ENCODE results near the gene ACSL6. TPM values are rescaled to one million over a fixed set of nuclear protein-coding genes. Genes with fewer than 3 reads are reported as not detected.

ACSL6 gene
- total RNA-seq, 2 donors from 2014 or later, result 0.23 to 7.9 TPM

DNA sequence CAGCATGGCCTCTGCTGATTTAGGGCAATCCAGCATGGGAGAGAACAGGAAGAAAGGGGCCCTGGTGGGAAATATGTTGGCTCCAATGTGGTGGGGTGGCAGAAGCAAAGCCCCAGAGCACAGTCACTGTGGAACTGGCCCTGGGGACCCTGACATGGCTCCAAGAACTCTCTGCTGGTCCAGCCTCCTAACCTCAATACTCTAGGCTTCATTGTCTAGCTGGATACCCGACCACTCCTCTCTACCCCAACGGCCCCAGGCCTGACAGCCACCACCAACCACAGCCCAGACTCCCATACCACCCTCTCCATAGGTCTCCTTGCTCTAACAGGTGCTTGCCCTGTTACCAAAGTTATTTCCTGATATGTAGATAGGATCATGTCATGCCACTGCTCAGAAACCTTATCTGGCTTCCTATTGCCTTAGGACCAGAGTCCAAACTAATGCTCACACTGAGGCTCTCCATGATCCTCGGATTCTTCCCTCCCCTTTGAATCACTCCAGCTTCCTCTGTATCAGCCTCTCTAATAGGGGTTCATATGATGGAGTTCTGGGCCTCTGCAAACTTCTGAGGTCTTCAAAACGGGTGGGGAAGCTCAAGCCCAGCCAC, 12.9 kb downstream of the ACSL6 start:
- no peaks in the 10 kb centered on the region for H3K4me1 ChIP-seq (replicated peaks)
- H3K9me3 ChIP-seq, result no peaks in the 10 kb centered on the region
- H3K4me3 ChIP-seq, result no peak overlapping the region
- no peaks in the 10 kb centered on the region for H3K27me3 ChIP-seq (replicated peaks; ENCODE audit: insufficient read depth)
- intact Hi-C loops (cut with DNase I), result no loop called here
- no peak for DNase-seq (ENCODE audit: low spot score)
- TF ChIP-seq CTCF (IDR thresholded peaks at IDR 0.05) (no peak), POLR2AphosphoS5 (IDR thresholded peaks at IDR 0.05) (no peak), POLR2A (IDR thresholded peaks at IDR 0.05) (no peak)
- no peak overlapping the region for H3K27ac ChIP-seq
- H3K36me3 ChIP-seq, result no peaks in the 10 kb centered on the region
- 87% methylated on average over 4 of the region's 4 CpGs for WGBS

DNA sequence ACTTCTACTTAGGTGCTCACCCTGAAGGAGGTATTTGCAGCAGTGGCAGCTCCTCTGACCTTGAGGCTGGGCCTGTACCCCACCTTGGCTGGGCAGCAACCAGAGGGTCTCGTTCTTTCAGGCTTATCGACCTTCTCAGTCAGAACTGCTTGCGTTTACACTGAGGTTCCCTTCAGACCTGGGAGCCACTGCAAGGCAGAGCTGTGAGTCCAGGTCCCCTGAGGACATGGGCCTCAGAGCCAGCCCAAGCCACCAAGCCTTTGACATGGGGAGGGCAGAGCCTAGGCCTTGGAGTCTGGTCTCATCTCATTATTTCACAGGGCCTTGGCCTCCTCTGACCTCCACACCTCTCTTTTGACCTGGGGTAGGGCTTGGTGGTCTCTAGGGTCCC, 13.7 kb downstream of the ACSL6 start:
- intact Hi-C loops (cut with DNase I), result no loop called here
- no peak for DNase-seq (ENCODE audit: low spot score)
- Histone ChIP-seq H3K27me3 (replicated peaks; ENCODE audit: insufficient read depth) (no peaks in the 10 kb centered on the region), H3K27ac (no peak overlapping the region), H3K36me3 (no peaks in the 10 kb centered on the region), H3K4me3 (no peak overlapping the region), H3K4me1 (replicated peaks) (no peaks in the 10 kb centered on the region), H3K9me3 (no peaks in the 10 kb centered on the region)
- no peak for TF ChIP-seq POLR2A (IDR thresholded peaks at IDR 0.05)
- WGBS, result 97% methylated on average over 3 of the region's 3 CpGs

- H3K9me3 ChIP-seq, result no peaks in the 10 kb centered on the region
- WGBS, result 91% methylated on average over 5 of the region's 5 CpGs
- no peaks in the 10 kb centered on the region for H3K4me1 ChIP-seq (replicated peaks)
- no peaks in the 10 kb centered on the region for H3K36me3 ChIP-seq
- DNase-seq (ENCODE audit: low spot score), result no peak
- H3K27ac ChIP-seq, result no peak overlapping the region
- no peaks in the 10 kb centered on the region for H3K27me3 ChIP-seq (replicated peaks; ENCODE audit: insufficient read depth)
- TF ChIP-seq POLR2A (IDR thresholded peaks at IDR 0.05), result no peak
- TF ChIP-seq CTCF (IDR thresholded peaks at IDR 0.05), result no peak
- no peak for TF ChIP-seq POLR2AphosphoS5 (IDR thresholded peaks at IDR 0.05)
- H3K4me3 ChIP-seq, result no peak overlapping the region
- intact Hi-C loops (cut with DNase I), result no loop called here
Measured at GRCh38 chr5:131997026-131997726, 14.3 kb downstream of the ACSL6 start.

DNA sequence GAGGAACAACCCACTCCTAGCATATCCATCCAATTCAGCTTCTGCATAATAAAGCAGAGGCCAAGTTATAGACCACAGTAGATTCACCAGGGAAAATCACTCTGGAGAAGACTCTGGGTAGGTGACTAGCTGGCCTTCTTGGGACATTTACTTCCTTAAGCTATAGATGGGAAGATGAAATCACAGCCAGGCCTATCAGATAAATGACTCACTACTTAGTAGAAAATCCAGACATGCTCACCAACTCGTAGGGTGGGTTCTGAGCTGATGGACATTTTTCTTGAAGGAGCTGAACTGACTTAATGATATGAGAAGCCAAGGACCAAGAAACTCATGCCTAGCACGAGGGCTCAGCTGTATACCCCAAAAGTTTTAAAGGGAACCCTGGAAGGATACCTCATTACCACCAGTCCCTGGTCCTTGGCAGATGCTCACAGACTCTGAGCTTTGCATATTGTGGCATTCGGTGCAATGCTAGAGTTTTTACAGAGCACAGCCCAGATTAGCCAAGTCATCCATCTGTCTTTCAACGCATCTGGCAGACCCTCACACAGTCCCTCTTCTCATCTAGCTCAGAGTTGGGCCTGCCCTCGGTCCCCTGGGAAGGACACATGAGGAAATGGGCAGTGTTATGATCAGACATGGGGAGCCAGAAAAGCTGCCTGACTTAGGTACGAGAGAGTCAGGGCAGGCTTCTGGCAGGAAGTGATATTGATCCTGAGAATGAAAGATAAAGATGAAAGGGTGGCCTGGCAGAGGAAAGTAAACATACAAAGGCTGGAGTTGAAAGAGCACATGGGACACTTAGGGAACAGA, 15.0 kb downstream of the ACSL6 start:
- intact Hi-C loops (cut with DNase I), result no loop called here
- Histone ChIP-seq H3K27ac (no peak overlapping the region), H3K36me3 (no peaks in the 10 kb centered on the region), H3K27me3 (replicated peaks; ENCODE audit: insufficient read depth) (no peaks in the 10 kb centered on the region), H3K4me3 (no peak overlapping the region), H3K4me1 (replicated peaks) (no peaks in the 10 kb centered on the region), H3K9me3 (no peaks in the 10 kb centered on the region)
- 63% methylated on average over 6 of the region's 6 CpGs for WGBS
- no peak for DNase-seq (ENCODE audit: low spot score)
- TF ChIP-seq CTCF (IDR thresholded peaks at IDR 0.05) (no peak), POLR2AphosphoS5 (IDR thresholded peaks at IDR 0.05) (no peak), POLR2A (IDR thresholded peaks at IDR 0.05) (no peak)

DNA sequence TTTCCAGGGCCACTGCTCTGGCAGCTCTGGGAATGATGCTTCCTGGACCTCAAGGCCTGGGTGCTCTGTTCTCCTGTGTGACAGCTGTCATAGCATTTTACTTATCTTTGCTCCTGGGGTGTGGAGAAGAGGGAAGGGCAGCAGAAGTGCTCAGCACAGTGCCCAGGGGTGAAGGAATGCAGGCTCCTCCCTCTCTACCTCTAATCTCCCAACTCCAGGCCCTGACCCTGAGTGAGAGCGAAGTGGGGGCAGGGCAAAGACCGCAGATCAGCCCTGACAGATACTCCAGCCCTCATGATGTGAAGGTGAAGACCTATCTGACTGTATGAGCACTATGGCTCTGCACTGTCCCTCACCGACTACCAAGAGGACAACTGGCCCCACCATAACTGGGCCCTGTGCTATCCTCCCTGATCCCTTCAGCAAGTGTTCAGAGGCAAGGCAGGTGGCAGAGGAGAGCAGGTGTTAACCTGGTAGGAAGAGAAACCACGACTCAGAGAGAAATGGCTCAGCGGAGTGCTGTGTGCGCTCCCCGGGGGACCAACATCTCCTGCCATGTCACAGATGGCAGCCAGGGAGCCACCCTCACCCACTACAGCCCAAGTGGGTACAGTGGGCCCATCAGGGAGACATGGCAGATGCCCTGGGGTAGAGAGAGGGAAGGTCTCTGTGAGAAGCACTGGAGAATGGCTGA, 16.8 kb downstream of the ACSL6 start:
- no peaks in the 10 kb centered on the region for H3K27me3 ChIP-seq (replicated peaks; ENCODE audit: insufficient read depth)
- intact Hi-C loops (cut with DNase I), result no loop called here
- 86% methylated on average over 7 of the region's 7 CpGs for WGBS
- no peaks in the 10 kb centered on the region for H3K9me3 ChIP-seq
- H3K36me3 ChIP-seq, result no peaks in the 10 kb centered on the region
- no peak overlapping the region for H3K27ac ChIP-seq
- H3K4me3 ChIP-seq, result no peak overlapping the region
- no peaks in the 10 kb centered on the region for H3K4me1 ChIP-seq (replicated peaks)
- no peak for DNase-seq (ENCODE audit: low spot score)
- TF ChIP-seq POLR2A (IDR thresholded peaks at IDR 0.05) (no peak), POLR2AphosphoS5 (IDR thresholded peaks at IDR 0.05) (no peak)
